Endothelial cell of umbilical vein (primary cell): ENCODE measurements around the gene ZBTB8A. TPM values are rescaled to one million over a fixed set of nuclear protein-coding genes. Genes with fewer than 3 reads are reported as not detected.

Experiments
- BruUV-seq: library from RNA; stranded (reverse); fragments of 400-500 nt; replicated peaks from 2 replicates; lab custom pipeline; 2021; lab: Mats Ljungman, UMichigan
- CTCF ChIA-PET: fragments of 300-600, 350-600 bp; sonication (Branson Sonifier 250); formaldehyde crosslinking; loops from one replicate; lab custom pipeline; 2021; ENCODE audit warnings: antibody characterized with exemption, inconsistent platforms; lab: Charles Lee
- POLR2A ChIA-PET: fragments of 300-600, 350-600 bp; sonication (Branson Sonifier 250); formaldehyde crosslinking; loops from one replicate; lab custom pipeline; 2021; ENCODE audit warnings: antibody characterized with exemption, inconsistent platforms; lab: Charles Lee
- DNase-seq: peaks from one replicate; pipeline ENCODE4 v3.0.0-alpha.2; 2011; ENCODE audit warnings: low read depth, low spot score
- FAIRE-seq: peaks from 2 replicates; lab custom pipeline; 2011; peaks lifted over from hg19 to GRCh38; lab: Jason Lieb, UNC
- H2AFZ ChIP-seq: 2 replicates; pipeline ENCODE4 v1.6.0; 2012; ENCODE audit warnings: low read depth, low read length, control low read depth, inconsistent platforms
- H3K27ac ChIP-seq: 2 replicates; pipeline ENCODE4 v1.5.1; 2011; ENCODE audit warnings: low read depth, mild to moderate bottlenecking, control low read depth, low read length, moderate library complexity; ENCODE audit not compliant: insufficient read depth
- H3K27me3 ChIP-seq, 2 experiments: 2 replicates each; pipeline versions ENCODE4 v1.6.0 to v1.6.1; 2011; ENCODE audit warnings: low read length in 2 of 2, mixed read lengths in 1 of 2; ENCODE audit not compliant: control insufficient read depth in 2 of 2, insufficient read depth in 2 of 2
- H3K36me3 ChIP-seq, 2 experiments: 2 replicates in 1 of 2; 3 replicates in 1 of 2; pipeline ENCODE4 v1.5.1; 2011; ENCODE audit warnings: low read length in 2 of 2, mild to moderate bottlenecking in 1 of 2, moderate library complexity in 1 of 2; ENCODE audit not compliant: control insufficient read depth in 2 of 2, insufficient read depth in 2 of 2; ENCODE audit errors: extremely low read depth in 1 of 2
- H3K4me1 ChIP-seq: 3 replicates; pipeline ENCODE4 v1.5.1; 2011; ENCODE audit warnings: mild to moderate bottlenecking, low read length; ENCODE audit not compliant: control insufficient read depth, insufficient read depth; ENCODE audit errors: extremely low read depth
- H3K4me2 ChIP-seq: 2 replicates; pipeline ENCODE4 v1.6.1; 2011; ENCODE audit warnings: low read length, control low read depth, mixed read lengths; ENCODE audit not compliant: insufficient read depth
- H3K4me3 ChIP-seq, 3 experiments: fragments of 200-600 bp in 1 of 3; sonication (generic), shearing (Covaris generic) in 1 of 3; replicated peaks in 1 of 3; 2 replicates each; pipeline ENCODE4 v1.5.1; 2011 to 2016; ENCODE audit warnings: control low read depth in 3 of 3, low read length in 3 of 3, mild to moderate bottlenecking in 2 of 3, inconsistent platforms in 1 of 3, low read depth in 1 of 3, moderate library complexity in 1 of 3; ENCODE audit not compliant: insufficient read depth in 1 of 3
- H3K79me2 ChIP-seq: 2 replicates; pipeline ENCODE4 v1.6.0; 2012; ENCODE audit warnings: low read length, inconsistent platforms; ENCODE audit not compliant: control insufficient read depth, insufficient read depth
- H3K9ac ChIP-seq: replicated peaks from 2 replicates; pipeline ENCODE3; 2011; ENCODE audit warnings: low read length, control low read depth; ENCODE audit not compliant: insufficient read depth; ENCODE audit errors: extremely low read depth
- H3K9me1 ChIP-seq: replicated peaks from 3 replicates; pipeline ENCODE4 v1.6.0; 2011; ENCODE audit warnings: mild to moderate bottlenecking, low read length; ENCODE audit not compliant: control insufficient read depth, insufficient read depth; ENCODE audit errors: extremely low read depth
- H3K9me3 ChIP-seq: replicated peaks from 2 replicates; pipeline ENCODE4 v1.5.1; 2012; ENCODE audit warnings: low read length, inconsistent platforms; ENCODE audit not compliant: control insufficient read depth, insufficient read depth
- H4K20me1 ChIP-seq: replicated peaks from 2 replicates; pipeline ENCODE3; 2011; ENCODE audit warnings: mild to moderate bottlenecking, low read length; ENCODE audit not compliant: control insufficient read depth, insufficient read depth; ENCODE audit errors: extremely low read depth
- EZH2 ChIP-seq: IDR thresholded peaks from 2 replicates; pipeline ENCODE4 v1.6.1; 2012; ENCODE audit warnings: borderline replicate concordance, low read depth, mild to moderate bottlenecking, moderate library complexity, low read length, inconsistent platforms; ENCODE audit not compliant: severe bottlenecking
- FOS ChIP-seq: IDR thresholded peaks from 2 replicates; pipeline ENCODE4 v1.6.1; 2011; ENCODE audit warnings: mild to moderate bottlenecking, low read length, moderate library complexity, borderline replicate concordance; ENCODE audit not compliant: insufficient read depth
- GATA2 ChIP-seq: IDR thresholded peaks from 2 replicates; pipeline ENCODE4 v1.7.0; 2011; ENCODE audit warnings: low read depth, mild to moderate bottlenecking, moderate library complexity, mixed read lengths, low read length; ENCODE audit not compliant: insufficient read length, insufficient read depth
- JUN ChIP-seq: IDR thresholded peaks from 2 replicates; pipeline ENCODE4 v1.6.1; 2011; ENCODE audit warnings: borderline replicate concordance, low read depth; ENCODE audit not compliant: insufficient read length, insufficient read depth
- MYC ChIP-seq: IDR thresholded peaks from one replicate; pipeline ENCODE4 v1.6.1; 2011; ENCODE audit warnings: mild to moderate bottlenecking, low read depth, low read length
- POLR2A ChIP-seq: IDR thresholded peaks from 2 replicates; pipeline ENCODE4 v1.6.1; 2012; ENCODE audit warnings: low read depth, mild to moderate bottlenecking, control low read depth, low read length
- POLR2AphosphoS5 ChIP-seq: IDR thresholded peaks from 2 replicates; pipeline ENCODE4 v1.6.1; 2012; ENCODE audit warnings: low read depth, mild to moderate bottlenecking, control low read depth, low read length, moderate library complexity; ENCODE audit not compliant: insufficient read depth
- dilution Hi-C: fragments of 300-500 bp; cut with MboI; formaldehyde crosslinking; loops from one replicate; pipeline ENCODE4 v1.15.0; 2019; ENCODE audit warnings: low sequenced_read_pairs; ENCODE audit not compliant: extremely low pct_ligation_motif_present
- intact Hi-C: fragments of 100-400 bp; cut with micrococcal nuclease; formaldehyde crosslinking; loops from one replicate; pipeline ENCODE4 v1.10.0; 2022
- polyA plus RNA-seq, 4 experiments: library from polyadenylated mRNA; depleted of rRNA in 3 of 4; stranded (reverse) in 3 of 4; unstranded in 1 of 4; fragments of >200 nt; gene quantifications; 2 replicates each; pipeline versions ENCODE4 v1.2.1 to v1.2.3, GENCODE V29; 2011 to 2012; ENCODE audit warnings: missing spikeins in 1 of 4
- total RNA-seq: library from RNA; stranded (reverse); gene quantifications from 2 replicates; pipeline ENCODE4 v1.2.3, GENCODE V29; 2021
- TF ChIP-seq, protein P1 (sequence below): IDR thresholded peaks from 2 replicates; pipeline ENCODE4 v1.6.1; 2011; ENCODE audit not compliant: insufficient read depth, insufficient read length
- TF ChIP-seq, protein P2 (sequence below), 2 donors: IDR thresholded peaks; 1 replicate in 1 of 2; 2 replicates in 1 of 2; pipeline ENCODE4 v1.5.1; 2011; ENCODE audit warnings: low read length in 2 of 2, mild to moderate bottlenecking in 2 of 2, moderate library complexity in 2 of 2, control low read depth in 1 of 2, inconsistent platforms in 1 of 2, low read depth in 1 of 2; ENCODE audit not compliant: insufficient read depth in 1 of 2; ENCODE audit errors: extremely low read depth in 1 of 2

Gene ZBTB8A
- total and polyA plus RNA-seq, 2 donors (not counting 3 experiments of a cell fraction or from before 2014, with no cell fraction given), result 3.1 to 9.6 TPM

DNA sequence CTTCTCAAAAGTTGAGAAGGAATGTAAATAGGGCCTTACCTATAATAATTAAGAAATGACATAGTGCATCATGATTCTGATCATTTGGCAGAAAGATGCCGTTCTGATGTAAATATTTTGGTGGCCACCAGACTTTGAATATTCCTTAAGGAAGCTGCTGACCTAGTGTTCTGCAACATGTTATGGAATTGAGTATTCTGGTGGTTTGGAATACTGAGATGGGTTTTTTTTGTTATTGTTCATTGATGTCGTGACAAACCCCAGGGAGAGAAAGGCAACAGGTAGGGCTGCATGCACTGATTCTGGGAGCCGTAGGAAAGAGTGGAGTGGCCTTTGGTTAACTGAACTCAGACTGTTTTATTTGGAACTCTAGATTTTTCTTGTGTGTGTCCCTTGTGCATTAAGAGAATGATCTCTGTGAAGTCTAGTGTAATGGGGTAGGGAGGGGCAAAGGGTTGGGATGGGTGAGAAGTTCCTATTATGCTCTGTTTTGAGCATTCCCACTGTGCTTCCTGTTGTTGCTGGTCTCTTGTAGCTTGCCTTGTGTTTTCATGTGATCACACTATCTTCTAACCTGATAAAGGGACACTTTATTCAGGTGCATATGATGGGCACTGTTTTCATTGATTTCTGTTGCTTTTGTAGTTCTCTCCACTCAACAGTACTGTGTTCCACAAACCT, 49.3 kb upstream of the ZBTB8A start:
- Histone ChIP-seq H3K9ac (no peak overlapping the region), H3K9me1 (no peaks in the 10 kb centered on the region), H2AFZ (no peak overlapping the region), H3K27ac (no peak overlapping the region), H3K36me3 (no peaks in the 10 kb centered on the region), H4K20me1 (no peaks in the 10 kb centered on the region), H3K4me1 (no peaks in the 10 kb centered on the region), H3K4me2 (no peak overlapping the region), H3K4me3 (no peak overlapping the region), H3K27me3 (no peaks in the 10 kb centered on the region), H3K79me2 (no peaks in the 10 kb centered on the region), H3K9me3 (no peaks in the 10 kb centered on the region)
- FAIRE-seq, result no peak
- dilution Hi-C loops (no loop called here), intact Hi-C loops (no loop called here)
- BruUV-seq, result no TSS peak
- CTCF ChIA-PET, result no interaction called here
- POLR2A ChIA-PET, result no interaction called here
- no peak for DNase-seq
- TF ChIP-seq, protein P1, sequence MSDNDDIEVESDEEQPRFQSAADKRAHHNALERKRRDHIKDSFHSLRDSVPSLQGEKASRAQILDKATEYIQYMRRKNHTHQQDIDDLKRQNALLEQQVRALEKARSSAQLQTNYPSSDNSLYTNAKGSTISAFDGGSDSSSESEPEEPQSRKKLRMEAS, result no peak
- no peak for TF ChIP-seq JUN
- no peak for TF ChIP-seq POLR2AphosphoS5
- TF ChIP-seq, protein P2, sequence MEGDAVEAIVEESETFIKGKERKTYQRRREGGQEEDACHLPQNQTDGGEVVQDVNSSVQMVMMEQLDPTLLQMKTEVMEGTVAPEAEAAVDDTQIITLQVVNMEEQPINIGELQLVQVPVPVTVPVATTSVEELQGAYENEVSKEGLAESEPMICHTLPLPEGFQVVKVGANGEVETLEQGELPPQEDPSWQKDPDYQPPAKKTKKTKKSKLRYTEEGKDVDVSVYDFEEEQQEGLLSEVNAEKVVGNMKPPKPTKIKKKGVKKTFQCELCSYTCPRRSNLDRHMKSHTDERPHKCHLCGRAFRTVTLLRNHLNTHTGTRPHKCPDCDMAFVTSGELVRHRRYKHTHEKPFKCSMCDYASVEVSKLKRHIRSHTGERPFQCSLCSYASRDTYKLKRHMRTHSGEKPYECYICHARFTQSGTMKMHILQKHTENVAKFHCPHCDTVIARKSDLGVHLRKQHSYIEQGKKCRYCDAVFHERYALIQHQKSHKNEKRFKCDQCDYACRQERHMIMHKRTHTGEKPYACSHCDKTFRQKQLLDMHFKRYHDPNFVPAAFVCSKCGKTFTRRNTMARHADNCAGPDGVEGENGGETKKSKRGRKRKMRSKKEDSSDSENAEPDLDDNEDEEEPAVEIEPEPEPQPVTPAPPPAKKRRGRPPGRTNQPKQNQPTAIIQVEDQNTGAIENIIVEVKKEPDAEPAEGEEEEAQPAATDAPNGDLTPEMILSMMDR (IDR thresholded peaks at IDR 0.05; ENCODE audit: extremely low read depth in 1 of 2, insufficient read depth in 1 of 2, low read depth in 1 of 2, low read length in 2 of 2), result no peak
- TF ChIP-seq MYC, result no peak
- no peak for TF ChIP-seq FOS
- TF ChIP-seq GATA2, result no peak
- TF ChIP-seq POLR2A, result no peak
- no peak for TF ChIP-seq EZH2
